Activated T-cell treated with anti-CD3 and anti-CD28 coated beads, Interleukin-2, amount 50 U/mL, for 72 hours (primary cell): ENCODE results near the gene GPATCH3. TPM values are rescaled to one million over a fixed set of nuclear protein-coding genes. Genes with fewer than 3 reads are reported as not detected.
"Not testable (repeated sequence)": the region's sequence is repeated elsewhere in the genome, so short reads cannot be mapped to it uniquely, and the experiment has no call there.

Experiments
- ATAC-seq, 2 donors: fragments of 150-1000 bp; cut with Tn5 transposase; replicated peaks in 1 of 2; 2 replicates each; pipeline ENCODE4 v1.10.0; 2021; ENCODE audit warnings: moderate library complexity in 2 of 2, mild to moderate bottlenecking in 1 of 2
- DNase-seq, 2 donors: peaks; one replicate each; pipeline ENCODE4 v3.0.0; 2021 to 2022; ENCODE audit warnings: mixed read lengths in 1 of 2
- H3K27ac Mint-ChIP-seq: one replicate; pipeline ENCODE4 v1.8.0; 2022; ENCODE audit warnings: mild to moderate bottlenecking, moderate library complexity, mixed read lengths
- H3K27me3 Mint-ChIP-seq: one replicate; pipeline ENCODE4 v1.8.0; 2022; ENCODE audit warnings: low read depth, mixed read lengths
- H3K36me3 Mint-ChIP-seq, 2 donors: one replicate each; pipeline ENCODE4 v1.8.0; 2022; ENCODE audit warnings: mixed read lengths in 2 of 2, mild to moderate bottlenecking in 1 of 2; ENCODE audit not compliant: insufficient read depth in 2 of 2
- H3K4me1 Mint-ChIP-seq: one replicate; pipeline ENCODE4 v1.8.0; 2022; ENCODE audit warnings: low read depth, mixed read lengths
- H3K4me3 Mint-ChIP-seq, 2 donors: one replicate each; pipeline ENCODE4 v1.8.0; 2022; ENCODE audit warnings: mild to moderate bottlenecking in 2 of 2, mixed read lengths in 2 of 2, moderate library complexity in 2 of 2
- H3K9me3 Mint-ChIP-seq, 2 donors: one replicate each; pipeline ENCODE4 v1.8.0; 2022; ENCODE audit warnings: mixed read lengths in 2 of 2
- total RNA-seq, 2 donors: library from RNA; stranded (reverse); gene quantifications; one replicate each; pipeline ENCODE4 v1.2.3, GENCODE V29; 2022

GPATCH3 gene
- total RNA-seq, 2 donors from 2014 or later: 10.9 to 11.9 TPM

- Mint-ChIP-seq H3K9me3 (no peaks in the 10 kb centered on the region), H3K27ac (no peak overlapping the region), H3K27me3 (no peaks in the 10 kb centered on the region), H3K4me1 (peaks cover 7% of the 10 kb centered on the region), H3K36me3 (peaks cover 4 to 10% of the 10 kb centered on the region in 2 donors), H3K4me3 (no peak overlapping the region)
- ATAC-seq (no peak), DNase-seq (no peak)
Measured at GRCh38 chr1:26856604-26857469, 43.4 kb downstream of the GPATCH3 start.

- DNase-seq: no peak
- no peak overlapping the region for H3K27ac Mint-ChIP-seq
- peaks cover 7 to 16% of the 10 kb centered on the region in 2 donors for H3K36me3 Mint-ChIP-seq
- no peaks in the 10 kb centered on the region for H3K27me3 Mint-ChIP-seq
- no peak overlapping the region for H3K4me3 Mint-ChIP-seq
- ATAC-seq: no peak
- H3K4me1 Mint-ChIP-seq: peaks cover under 1% of the 10 kb centered on the region
- H3K9me3 Mint-ChIP-seq: no peaks in the 10 kb centered on the region
Measured at GRCh38 chr1:26856181-26856580, 44.1 kb downstream of the GPATCH3 start.

- Mint-ChIP-seq H3K4me3 (no peak overlapping the region), H3K9me3 (no peaks in the 10 kb centered on the region), H3K27me3 (no peaks in the 10 kb centered on the region), H3K36me3 (peaks cover 7 to 16% of the 10 kb centered on the region in 2 donors), H3K27ac (no peak overlapping the region), H3K4me1 (no peaks in the 10 kb centered on the region)
- DNase-seq (no peak), ATAC-seq (no peak)
Measured at GRCh38 chr1:26855636-26856035, 44.6 kb downstream of the GPATCH3 start.

GRCh38 chr1:26854906-26855305 is 45.4 kb downstream of the GPATCH3 start:
- H3K27me3 Mint-ChIP-seq: no peaks in the 10 kb centered on the region
- peaks cover 7 to 16% of the 10 kb centered on the region in 2 donors for H3K36me3 Mint-ChIP-seq
- H3K27ac Mint-ChIP-seq: no peak overlapping the region
- no peak for DNase-seq
- H3K4me1 Mint-ChIP-seq: no peaks in the 10 kb centered on the region
- no peak for ATAC-seq
- no peaks in the 10 kb centered on the region for H3K9me3 Mint-ChIP-seq
- no peak overlapping the region for H3K4me3 Mint-ChIP-seq

- DNase-seq: no peak
- Mint-ChIP-seq H3K27ac (no peak overlapping the region), H3K4me1 (no peaks in the 10 kb centered on the region), H3K4me3 (no peak overlapping the region), H3K27me3 (no peaks in the 10 kb centered on the region), H3K36me3 (peaks cover 7 to 16% of the 10 kb centered on the region in 2 donors), H3K9me3 (no peaks in the 10 kb centered on the region)
- ATAC-seq: no peak
Measured at GRCh38 chr1:26853600-26853999, 46.7 kb downstream of the GPATCH3 start.

- H3K27me3 Mint-ChIP-seq: no peaks in the 10 kb centered on the region
- H3K36me3 Mint-ChIP-seq: peaks cover 9 to 19% of the 10 kb centered on the region in 2 donors
- no peak overlapping the region for H3K4me3 Mint-ChIP-seq
- peak; percentile 74 to 77 for DNase-seq
- H3K4me1 Mint-ChIP-seq: no peaks in the 10 kb centered on the region
- peak; percentile 71 to 77 for ATAC-seq
- H3K9me3 Mint-ChIP-seq: no peaks in the 10 kb centered on the region
- no peak overlapping the region for H3K27ac Mint-ChIP-seq
Measured at GRCh38 chr1:26853156-26853555, 47.1 kb downstream of the GPATCH3 start.

GRCh38 chr1:26852701-26853100 is 47.6 kb downstream of the GPATCH3 start:
- H3K27me3 Mint-ChIP-seq: no peaks in the 10 kb centered on the region
- peaks cover 11 to 20% of the 10 kb centered on the region in 2 donors for H3K36me3 Mint-ChIP-seq
- ATAC-seq (no peak), DNase-seq (no peak)
- H3K4me1 Mint-ChIP-seq: no peaks in the 10 kb centered on the region
- no peaks in the 10 kb centered on the region for H3K9me3 Mint-ChIP-seq
- H3K27ac Mint-ChIP-seq: no peak overlapping the region
- H3K4me3 Mint-ChIP-seq: no peak overlapping the region

GRCh38 chr1:26851106-26851684 is 49.1 kb downstream of the GPATCH3 start:
- Mint-ChIP-seq H3K27me3 (no peaks in the 10 kb centered on the region), H3K36me3 (peaks cover 17 to 27% of the 10 kb centered on the region in 2 donors), H3K9me3 (no peaks in the 10 kb centered on the region), H3K4me1 (no peaks in the 10 kb centered on the region), H3K4me3 (no peak overlapping the region), H3K27ac (no peak overlapping the region)
- ATAC-seq: no peak
- DNase-seq: no peak

- Mint-ChIP-seq H3K9me3 (no peaks in the 10 kb centered on the region), H3K36me3 (peaks cover 17 to 34% of the 10 kb centered on the region in 2 donors), H3K4me1 (no peaks in the 10 kb centered on the region), H3K27me3 (no peaks in the 10 kb centered on the region), H3K4me3 (no peak overlapping the region), H3K27ac (no peak overlapping the region)
- DNase-seq (no peak), ATAC-seq (no peak)
Measured at GRCh38 chr1:26848941-26849774, 51.1 kb downstream of the GPATCH3 start.

- no peaks in the 10 kb centered on the region for H3K27me3 Mint-ChIP-seq
- no peaks in the 10 kb centered on the region for H3K4me1 Mint-ChIP-seq
- H3K4me3 Mint-ChIP-seq: no peak overlapping the region
- H3K27ac Mint-ChIP-seq: no peak overlapping the region
- no peak for ATAC-seq
- DNase-seq: no peak
- no peaks in the 10 kb centered on the region for H3K9me3 Mint-ChIP-seq
- peaks cover 17 to 35% of the 10 kb centered on the region in 2 donors for H3K36me3 Mint-ChIP-seq
Measured at GRCh38 chr1:26848499-26848898, 51.8 kb downstream of the GPATCH3 start.

GRCh38 chr1:26847826-26848225 is 52.4 kb downstream of the GPATCH3 start:
- H3K27me3 Mint-ChIP-seq, DNase-seq, H3K9me3 Mint-ChIP-seq, ATAC-seq, H3K27ac Mint-ChIP-seq, H3K4me3 Mint-ChIP-seq, H3K4me1 Mint-ChIP-seq: not testable (repeated sequence)
- peaks cover 15 to 37% of the 10 kb centered on the region in 2 donors for H3K36me3 Mint-ChIP-seq

- ATAC-seq: no peak
- Mint-ChIP-seq H3K9me3 (no peaks in the 10 kb centered on the region), H3K4me1 (peaks cover 8% of the 10 kb centered on the region), H3K4me3 (no peak overlapping the region), H3K36me3 (peaks cover 10 to 31% of the 10 kb centered on the region in 2 donors), H3K27me3 (no peaks in the 10 kb centered on the region), H3K27ac (peak overlapping the region; percentile 46)
- DNase-seq: no peak
Measured at GRCh38 chr1:26844424-26845196, 55.7 kb downstream of the GPATCH3 start.
